KMS-11 (cell line): ENCODE measurements around the gene SBK1.

Experiments
- H2AFZ ChIP-seq: fragments of 200-600 bp; sonication (generic); 2 replicates; pipeline ENCODE4 v1.6.1; 2016; ENCODE audit warnings: antibody characterized with exemption, mixed run types, low read depth
- H3K27ac ChIP-seq: fragments of 200-600 bp; sonication (generic); 2 replicates; pipeline ENCODE4 v1.6.1; 2016; ENCODE audit warnings: mild to moderate bottlenecking, mixed run types
- H3K27me3 ChIP-seq: fragments of 200-600 bp; sonication (generic); 2 replicates; pipeline ENCODE4 v1.6.1; 2017; ENCODE audit warnings: mild to moderate bottlenecking, low read depth, mixed run types, moderate library complexity; ENCODE audit not compliant: insufficient read depth
- H3K36me3 ChIP-seq: fragments of 200-600 bp; sonication (generic); 2 replicates; pipeline ENCODE4 v1.6.1; 2017; ENCODE audit warnings: mild to moderate bottlenecking, mixed run types; ENCODE audit not compliant: insufficient read depth
- H3K4me1 ChIP-seq: fragments of 200-600 bp; sonication (generic); 2 replicates; pipeline ENCODE4 v1.6.1; 2016; ENCODE audit warnings: mild to moderate bottlenecking, low read depth, mixed run types; ENCODE audit not compliant: poor library complexity, severe bottlenecking
- H3K4me2 ChIP-seq: fragments of 200-600 bp; sonication (generic); 2 replicates; pipeline ENCODE4 v1.7.0; 2016; ENCODE audit warnings: mild to moderate bottlenecking, mixed run types
- H3K4me3 ChIP-seq: fragments of 200-600 bp; sonication (generic); IDR thresholded peaks from 2 replicates; pipeline ENCODE4 v1.6.1; 2017; ENCODE audit warnings: low read depth, low read length, mixed read lengths; ENCODE audit not compliant: insufficient read depth
- H3K79me2 ChIP-seq: fragments of 200-600 bp; sonication (generic); 2 replicates; pipeline ENCODE4 v1.6.1; 2016; ENCODE audit warnings: low read depth, mixed run types; ENCODE audit not compliant: insufficient read depth
- H3K9ac ChIP-seq: fragments of 200-600 bp; sonication (generic); 2 replicates; pipeline ENCODE4 v1.6.1; 2016; ENCODE audit warnings: mild to moderate bottlenecking, mixed run types
- H4K20me1 ChIP-seq: fragments of 200-600 bp; sonication (generic); 2 replicates; pipeline ENCODE4 v1.6.1; 2016; ENCODE audit warnings: mild to moderate bottlenecking, mixed run types; ENCODE audit not compliant: insufficient read depth
- CTCF ChIP-seq: fragments of 200-600 bp; sonication (generic); conservative IDR thresholded peaks from 2 replicates; pipeline ENCODE4 v1.6.1; 2017; ENCODE audit warnings: low read depth, mild to moderate bottlenecking, antibody characterized with exemption, low read length, moderate library complexity, mixed read lengths

SBK1 gene

DNA sequence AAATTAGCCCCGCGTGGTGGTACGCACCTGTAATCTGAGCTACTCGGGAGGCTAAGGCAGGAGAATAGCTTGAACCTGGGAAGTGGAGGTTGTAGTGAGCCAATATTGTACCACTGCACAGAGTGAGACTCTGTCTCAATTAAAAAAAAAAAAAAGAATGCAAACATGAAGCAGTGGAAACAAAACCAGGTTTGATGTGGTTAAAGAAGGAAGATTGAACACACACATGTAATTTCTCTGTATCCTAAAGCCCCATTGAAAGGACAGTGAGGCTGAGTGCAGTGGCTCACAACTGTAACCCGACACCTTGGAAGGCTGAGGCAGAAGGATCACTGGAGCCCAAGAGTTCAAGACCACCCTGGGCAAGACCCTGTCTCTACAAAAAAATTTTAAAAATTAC is 26.5 kb upstream of the SBK1 start:
- Histone ChIP-seq H4K20me1 (no peaks in the 10 kb centered on the region), H3K4me2 (no peak overlapping the region), H2AFZ (no peak overlapping the region), H3K4me3 (no peak overlapping the region), H3K27me3 (no peaks in the 10 kb centered on the region), H3K9ac (no peak overlapping the region), H3K36me3 (no peaks in the 10 kb centered on the region), H3K79me2 (no peaks in the 10 kb centered on the region), H3K4me1 (peaks cover 9% of the 10 kb centered on the region), H3K27ac (no peak overlapping the region)
- TF ChIP-seq CTCF = no peak

GRCh38 chr16:28267356-28267755 is 25.0 kb upstream of the SBK1 start:
- no peak overlapping the region for H3K27ac ChIP-seq
- H3K79me2 ChIP-seq = no peaks in the 10 kb centered on the region
- H3K4me2 ChIP-seq = no peak overlapping the region
- H3K4me3 ChIP-seq = no peak overlapping the region
- no peaks in the 10 kb centered on the region for H4K20me1 ChIP-seq
- no peak overlapping the region for H3K9ac ChIP-seq
- no peaks in the 10 kb centered on the region; the same call in 1 of the 2 replicates for H3K27me3 ChIP-seq
- no peak for TF ChIP-seq CTCF
- no peaks in the 10 kb centered on the region for H3K4me1 ChIP-seq
- no peaks in the 10 kb centered on the region for H3K36me3 ChIP-seq
- H2AFZ ChIP-seq = no peak overlapping the region

GRCh38 chr16:28273511-28273910 is 18.8 kb upstream of the SBK1 start:
- no peak overlapping the region for H3K4me2 ChIP-seq
- H3K4me1 ChIP-seq = peaks cover 4% of the 10 kb centered on the region
- peaks cover 48% of the 10 kb centered on the region for H3K27me3 ChIP-seq
- no peak overlapping the region for H3K9ac ChIP-seq
- no peak overlapping the region for H3K27ac ChIP-seq
- TF ChIP-seq CTCF = no peak
- no peak overlapping the region for H2AFZ ChIP-seq
- H4K20me1 ChIP-seq = no peaks in the 10 kb centered on the region
- no peak overlapping the region for H3K4me3 ChIP-seq
- H3K79me2 ChIP-seq = no peaks in the 10 kb centered on the region
- H3K36me3 ChIP-seq = no peaks in the 10 kb centered on the region

DNA sequence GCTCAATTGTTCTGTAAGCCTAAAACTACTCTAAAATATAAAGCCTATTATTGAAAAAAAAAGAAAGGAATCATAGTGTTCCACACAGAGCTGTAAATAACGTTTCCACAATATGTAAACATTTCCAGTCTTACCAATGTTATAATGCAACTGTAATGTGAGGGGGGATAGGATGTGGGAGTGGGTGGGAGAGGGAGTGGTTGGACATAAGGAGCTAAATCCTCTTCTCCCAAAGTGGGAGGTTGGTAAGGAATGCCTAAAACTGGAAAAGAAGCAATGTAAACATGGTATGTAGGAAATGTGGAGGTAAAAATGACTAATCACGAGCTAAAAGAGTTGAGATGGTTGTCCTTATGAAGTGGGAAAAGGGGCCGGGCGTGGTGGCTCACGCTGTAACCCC is 17.6 kb upstream of the SBK1 start:
- no peak overlapping the region for H3K4me2 ChIP-seq
- H4K20me1 ChIP-seq = no peaks in the 10 kb centered on the region
- H3K9ac ChIP-seq = no peak overlapping the region
- H3K27ac ChIP-seq = no peak overlapping the region
- H3K27me3 ChIP-seq = peaks cover 48% of the 10 kb centered on the region
- H3K79me2 ChIP-seq = no peaks in the 10 kb centered on the region
- TF ChIP-seq CTCF = no peak
- no peak overlapping the region for H2AFZ ChIP-seq
- H3K36me3 ChIP-seq = no peaks in the 10 kb centered on the region
- H3K4me3 ChIP-seq = no peak overlapping the region
- peaks cover 4% of the 10 kb centered on the region for H3K4me1 ChIP-seq
